Ishikawa (cell line): ENCODE measurements around the gene YPEL3.

Source experiments
- CEBPB ChIP-seq: IDR thresholded peaks from 2 replicates; pipeline ENCODE4 v1.6.1; 2012
- CREB1 ChIP-seq: IDR thresholded peaks from 2 replicates; pipeline ENCODE4 v1.6.1; 2012; ENCODE audit warnings: low read depth
- EGR1 ChIP-seq: IDR thresholded peaks from 2 replicates; pipeline ENCODE4 v1.6.1; 2012
- EP300 ChIP-seq: IDR thresholded peaks from 2 replicates; pipeline ENCODE4 v1.6.1; 2012; ENCODE audit warnings: borderline replicate concordance
- FOXM1 ChIP-seq: IDR thresholded peaks from 2 replicates; pipeline ENCODE4 v1.6.1; 2012; ENCODE audit warnings: low read depth, borderline replicate concordance
- NFIC ChIP-seq: IDR thresholded peaks from 2 replicates; pipeline ENCODE4 v1.6.1; 2012
- RAD21 ChIP-seq: IDR thresholded peaks from 2 replicates; pipeline ENCODE4 v1.6.1; 2012; ENCODE audit warnings: low read depth
- REST ChIP-seq: IDR thresholded peaks from 2 replicates; pipeline ENCODE4 v1.6.1; 2012; ENCODE audit warnings: low read depth, mild to moderate bottlenecking
- TAF1 ChIP-seq: IDR thresholded peaks from 2 replicates; pipeline ENCODE4 v1.6.1; 2012; ENCODE audit warnings: low read depth, mild to moderate bottlenecking
- TCF12 ChIP-seq: IDR thresholded peaks from 2 replicates; pipeline ENCODE4 v1.6.1; 2012; ENCODE audit warnings: low read depth
- TEAD4 ChIP-seq: IDR thresholded peaks from 2 replicates; pipeline ENCODE4 v1.6.1; 2012
- YY1 ChIP-seq: IDR thresholded peaks from 2 replicates; pipeline ENCODE4 v1.6.1; 2012; ENCODE audit warnings: low read depth
- TF ChIP-seq, protein P1 (sequence below): IDR thresholded peaks from 2 replicates; pipeline ENCODE4 v1.6.1; 2012

DNA sequence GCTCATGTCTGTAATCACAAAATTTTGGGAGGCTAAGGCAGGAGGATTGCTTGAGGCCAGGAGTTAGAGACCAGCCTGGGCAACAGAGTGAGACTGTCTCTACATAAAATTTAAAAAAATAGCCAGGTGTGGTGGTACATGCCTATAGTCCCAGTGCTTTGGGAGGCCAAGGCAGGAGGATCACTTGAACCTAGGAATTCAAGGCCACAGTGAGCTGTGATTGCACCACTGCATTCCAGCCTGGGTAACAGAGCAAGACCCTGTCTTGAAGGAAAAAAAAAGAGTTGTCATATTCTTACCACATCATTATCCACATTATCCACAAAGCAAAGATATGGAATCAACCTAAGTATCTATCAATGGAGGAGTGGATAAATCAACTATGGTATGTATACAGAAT is 48.0 kb upstream of the YPEL3 start:
- TF ChIP-seq NFIC (no peak), RAD21 (no peak), EGR1 (no peak), TAF1 (no peak), EP300 (no peak), TEAD4 (no peak), REST (no peak), YY1 (no peak), CEBPB (no peak), TCF12 (no peak), FOXM1 (no peak), CREB1 (no peak)
- TF ChIP-seq, protein P1, sequence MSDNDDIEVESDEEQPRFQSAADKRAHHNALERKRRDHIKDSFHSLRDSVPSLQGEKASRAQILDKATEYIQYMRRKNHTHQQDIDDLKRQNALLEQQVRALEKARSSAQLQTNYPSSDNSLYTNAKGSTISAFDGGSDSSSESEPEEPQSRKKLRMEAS, result no peak
